ENCODE measurements around the gene PFKFB4. TPM values are rescaled to one million over a fixed set of nuclear protein-coding genes. Genes with fewer than 3 reads are reported as not detected.

The PFKFB4 gene
- total RNA-seq, 1 experiment from 2014 or later = 12.3 TPM

- Mint-ChIP-seq H3K27me3 (ENCODE audit: low read depth) (no peaks in the 10 kb centered on the region), H3K4me1 (no peaks in the 10 kb centered on the region; a peak in 1 of 4 replicates), H3K9me3 (no peaks in the 10 kb centered on the region), H3K27ac (no peak overlapping the region), H3K36me3 (ENCODE audit: insufficient read depth in 1 of 3, low read depth in 3 of 3) (peaks cover 3 to 13% (median 3%) of the 10 kb centered on the region in 3 experiments; a peak in 4 of 7 replicates), H3K4me3 (no peak overlapping the region)
- H3T11ph ChIP-seq (ENCODE audit: low read length) = no peak overlapping the region
- H3K4me1 ChIP-seq (ENCODE audit: insufficient read depth, low read length) = no peaks in the 10 kb centered on the region
- no peak overlapping the region for H3K4ac ChIP-seq (ENCODE audit: low read depth, low read length)
- no peak overlapping the region for H3K9ac ChIP-seq (ENCODE audit: extremely low read depth, insufficient read length, low read length)
- H3K4me2 ChIP-seq (ENCODE audit: insufficient read depth, insufficient read length, low read length) = no peak overlapping the region
- no peak overlapping the region for H2BK120ac ChIP-seq (ENCODE audit: low read depth, low read length, poor library complexity, severe bottlenecking)
- no peak overlapping the region for H4K8ac ChIP-seq (replicated peaks; ENCODE audit: insufficient read length, low read depth, low read length)
- H2BK20ac ChIP-seq (ENCODE audit: low read depth, low read length, poor library complexity, severe bottlenecking) = no peak overlapping the region
- H4K20me1 ChIP-seq (ENCODE audit: control insufficient read depth, insufficient read depth, insufficient read length) = no peaks in the 10 kb centered on the region
- no peaks in the 10 kb centered on the region for H3K79me1 ChIP-seq (ENCODE audit: insufficient read depth, low read depth, low read length, poor library complexity, severe bottlenecking)
- H2BK12ac ChIP-seq (ENCODE audit: insufficient read length, low read depth, low read length) = no peak overlapping the region
- no peak overlapping the region for H3K14ac ChIP-seq (ENCODE audit: insufficient read depth, low read length)
- H4K91ac ChIP-seq (ENCODE audit: insufficient read length, low read depth, low read length) = no peak overlapping the region
- no peak overlapping the region for H4K5ac ChIP-seq (ENCODE audit: insufficient read length, low read depth, low read length)
- no peak overlapping the region for H3K18ac ChIP-seq (ENCODE audit: insufficient read length, low read depth, low read length)
- no peak for DNase-seq
- TF ChIP-seq CTCF (conservative IDR thresholded peaks at IDR 0.05) = no peak
- no peak overlapping the region for H3K27ac ChIP-seq (ENCODE audit: insufficient read length, low read depth, low read length)
- no peak overlapping the region for H3K56ac ChIP-seq (ENCODE audit: insufficient read length, low read depth, low read length)
- no peak overlapping the region for H2AFZ ChIP-seq (ENCODE audit: low read length)
- no CpG with 5 or more reads among the region's 8 CpGs for WGBS (ENCODE audit: extremely low coverage, insufficient read length, low lambda C conversion rate)
- no peaks in the 10 kb centered on the region for H3K9me3 ChIP-seq (ENCODE audit: control insufficient read depth, low read depth, low read length)
- H2AK5ac ChIP-seq (ENCODE audit: insufficient read length, low read length) = no peak overlapping the region
- no peak overlapping the region for H2BK15ac ChIP-seq (ENCODE audit: low read depth, low read length)
- no peak overlapping the region for H3K23ac ChIP-seq (ENCODE audit: insufficient read length, low read depth, low read length)
- no peak overlapping the region for H2BK5ac ChIP-seq (ENCODE audit: insufficient read length, low read length)
- no peaks in the 10 kb centered on the region for H3K79me2 ChIP-seq (ENCODE audit: insufficient read depth, low read length)
- H3K23me2 ChIP-seq (ENCODE audit: insufficient read length, low read depth, low read length, poor library complexity, severe bottlenecking) = no peaks in the 10 kb centered on the region
- no peaks in the 10 kb centered on the region for H3K27me3 ChIP-seq (ENCODE audit: insufficient read depth, low read length)
Measured at GRCh38 chr3:48516571-48516970, 40.0 kb downstream of the PFKFB4 start.
